Measurements from ENCODE around the gene ARL15.

ARL15 gene

GRCh38 chr5:54344653-54345052 is 34.3 kb upstream of the ARL15 start:
- TF ChIP-seq CTCF (IDR thresholded peaks at IDR 0.05; ENCODE audit: low read depth, low read length, missing control alignments), result no peak
- H3K4me3 ChIP-seq (ENCODE audit: low read depth, low read length), result no peak overlapping the region
- no peak for DNase-seq
- in situ Hi-C loops (cut with HindIII; ENCODE audit: low pct_ligation_motif_present, low sequenced_read_pairs), result no loop called here
- no peaks in the 10 kb centered on the region for H3K36me3 ChIP-seq (replicated peaks)
- H3K27me3 ChIP-seq (replicated peaks), result no peaks in the 10 kb centered on the region
- no peak overlapping the region for H3K27ac ChIP-seq

- DNase-seq, result no peak
- TF ChIP-seq CTCF (IDR thresholded peaks at IDR 0.05; ENCODE audit: low read depth, low read length, missing control alignments), result no peak
- in situ Hi-C loops (cut with HindIII; ENCODE audit: low pct_ligation_motif_present, low sequenced_read_pairs), result no loop called here
- Histone ChIP-seq H3K36me3 (replicated peaks) (no peaks in the 10 kb centered on the region), H3K27ac (no peak overlapping the region), H3K4me3 (ENCODE audit: low read depth, low read length) (no peak overlapping the region), H3K27me3 (replicated peaks) (no peaks in the 10 kb centered on the region)
Observed at GRCh38 chr5:54341971-54342370, 31.6 kb upstream of the ARL15 start.

GRCh38 chr5:54337523-54337922 is 27.1 kb upstream of the ARL15 start:
- H3K27me3 ChIP-seq (replicated peaks), result no peaks in the 10 kb centered on the region
- no peak overlapping the region for H3K27ac ChIP-seq
- TF ChIP-seq CTCF (IDR thresholded peaks at IDR 0.05; ENCODE audit: low read depth, low read length, missing control alignments), result no peak
- no peak for DNase-seq
- no peaks in the 10 kb centered on the region for H3K36me3 ChIP-seq (replicated peaks)
- no peak overlapping the region for H3K4me3 ChIP-seq (ENCODE audit: low read depth, low read length)
- in situ Hi-C loops (cut with HindIII; ENCODE audit: low pct_ligation_motif_present, low sequenced_read_pairs), result no loop called here

GRCh38 chr5:54332720-54333119 is 22.3 kb upstream of the ARL15 start:
- in situ Hi-C loops (cut with HindIII; ENCODE audit: low pct_ligation_motif_present, low sequenced_read_pairs), result no loop called here
- no peak for DNase-seq
- Histone ChIP-seq H3K27ac (no peak overlapping the region), H3K4me3 (ENCODE audit: low read depth, low read length) (no peak overlapping the region), H3K36me3 (replicated peaks) (no peaks in the 10 kb centered on the region), H3K27me3 (replicated peaks) (no peaks in the 10 kb centered on the region)
- no peak for TF ChIP-seq CTCF (IDR thresholded peaks at IDR 0.05; ENCODE audit: low read depth, low read length, missing control alignments)

GRCh38 chr5:54329731-54330709 is 19.6 kb upstream of the ARL15 start:
- peak; percentile 90 for DNase-seq
- Histone ChIP-seq H3K27ac (peak overlapping the region; percentile 83), H3K36me3 (replicated peaks) (no peaks in the 10 kb centered on the region), H3K27me3 (replicated peaks) (no peaks in the 10 kb centered on the region), H3K4me3 (ENCODE audit: low read depth, low read length) (no peak overlapping the region)
- no peak for TF ChIP-seq CTCF (IDR thresholded peaks at IDR 0.05; ENCODE audit: low read depth, low read length, missing control alignments)
- in situ Hi-C loops (cut with HindIII; ENCODE audit: low pct_ligation_motif_present, low sequenced_read_pairs), result no loop called here

All from brain microvascular endothelial cell (primary cell).